ENCODE results near the gene DDX24.

The DDX24 gene

DNA sequence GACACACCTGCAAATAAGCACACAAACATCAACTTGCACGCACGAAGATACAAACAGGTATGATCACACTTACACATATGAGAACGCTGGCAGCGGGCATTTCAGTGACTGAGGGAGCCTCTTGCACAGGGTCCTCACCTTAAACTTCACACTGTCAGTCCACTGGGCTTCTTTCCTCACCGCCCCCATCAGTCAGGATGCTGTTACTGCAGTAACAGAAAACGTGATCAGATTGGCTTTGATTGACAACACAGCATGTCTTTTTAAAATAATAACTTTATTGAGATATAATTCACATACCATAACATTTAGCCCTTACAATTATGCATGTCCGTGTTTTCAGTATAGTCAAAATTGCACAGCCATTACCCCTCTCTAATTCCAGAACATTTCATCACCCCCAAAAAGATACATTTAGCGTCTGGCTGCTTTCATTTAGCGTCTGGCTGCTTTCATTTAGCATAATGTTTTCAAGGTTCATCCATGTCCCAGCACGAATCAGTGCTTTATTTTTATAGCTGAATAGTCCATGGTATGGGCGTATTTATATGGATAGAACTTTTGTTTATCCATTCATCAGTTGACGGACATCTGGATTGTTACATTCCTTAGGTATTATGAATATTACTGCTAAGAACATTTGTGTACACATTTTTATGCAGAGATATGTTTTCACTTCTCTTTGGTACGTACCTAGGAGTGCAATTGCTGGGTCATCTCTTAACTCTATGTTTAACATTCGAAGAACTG is 75.5 kb downstream of the DDX24 start:
- peak in 1 of 2 donors; percentile 29 for DNase-seq

DNA sequence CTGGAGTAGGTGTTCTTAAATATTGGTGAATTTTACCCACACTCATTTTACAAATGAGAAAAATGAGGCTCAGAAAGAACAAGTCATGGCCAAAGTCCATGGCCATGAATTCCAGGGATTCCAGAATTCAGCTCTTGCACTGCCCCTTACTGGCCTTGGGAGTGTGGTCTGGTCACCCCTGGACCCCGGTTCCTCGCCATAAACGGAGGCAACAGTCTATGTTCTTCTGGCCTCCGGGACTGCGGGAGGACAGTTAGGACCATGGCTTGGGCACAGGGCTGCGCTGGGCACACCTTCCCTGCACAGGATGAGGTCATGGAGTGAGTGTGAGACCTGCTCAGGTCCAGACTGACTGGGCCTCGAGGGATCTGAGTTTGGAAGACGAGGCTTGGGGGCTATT is 77.0 kb downstream of the DDX24 start:
- no peak for DNase-seq

DNA sequence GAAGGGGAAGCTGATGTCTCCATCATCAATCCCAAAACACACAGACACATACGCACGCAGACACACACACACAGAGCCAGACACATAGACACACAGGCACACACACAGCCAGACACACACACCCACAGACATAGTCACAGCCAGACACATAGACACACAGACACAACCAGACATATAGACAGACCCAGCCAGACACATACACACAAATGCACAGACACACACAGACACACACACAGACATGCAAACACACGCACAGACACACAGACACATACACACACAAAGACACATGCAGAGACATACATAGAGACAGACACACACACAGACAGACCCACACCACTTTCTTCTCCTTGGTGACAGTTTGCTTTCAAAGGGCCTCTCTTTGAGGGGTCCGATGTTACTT is 77.6 kb downstream of the DDX24 start:
- no peak for DNase-seq

DNA sequence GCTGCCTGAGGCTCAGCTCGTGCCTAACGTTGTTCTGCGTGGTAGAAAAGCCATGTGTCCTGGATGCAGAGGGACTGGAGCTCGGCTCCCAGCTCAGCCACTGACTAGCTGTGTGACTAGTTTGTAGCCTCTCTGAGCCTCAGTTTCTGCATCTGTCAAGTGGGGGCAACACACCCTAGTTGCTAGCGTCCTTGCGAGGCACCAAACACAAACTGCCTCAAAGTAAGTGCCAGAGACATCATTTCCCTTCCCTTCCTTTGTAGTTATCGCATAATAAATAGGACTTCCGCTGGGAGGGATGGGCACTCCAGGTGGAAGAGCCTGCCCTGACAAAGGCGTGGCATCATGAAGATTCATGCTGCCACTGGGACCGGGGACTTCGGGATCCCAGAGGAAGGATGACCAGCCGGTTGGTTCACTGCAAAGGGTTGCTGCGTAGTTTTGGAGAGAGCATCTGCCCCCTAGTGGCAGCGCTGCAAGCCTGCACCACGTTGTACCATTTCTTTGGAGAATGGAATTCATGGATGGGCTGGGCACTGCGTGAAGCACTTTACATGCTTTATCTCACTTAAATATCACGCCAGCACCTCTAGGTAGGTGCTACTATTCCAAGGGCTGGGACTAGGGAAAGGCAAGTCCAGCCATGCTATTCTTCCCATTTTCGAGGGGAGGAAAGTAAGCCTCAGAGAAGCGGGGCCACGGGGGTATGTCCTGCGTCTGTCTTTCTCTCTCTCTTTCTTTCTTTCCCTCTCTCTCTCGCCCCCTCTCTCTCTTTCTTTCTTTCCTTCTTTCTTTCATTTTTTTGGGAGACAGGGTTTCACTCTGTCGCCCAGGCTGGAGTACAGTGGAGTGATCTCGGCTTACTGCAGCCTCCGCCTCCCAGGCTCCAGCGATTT is 79.3 kb downstream of the DDX24 start:
- peak; percentile 64 to 67 for DNase-seq

DNA sequence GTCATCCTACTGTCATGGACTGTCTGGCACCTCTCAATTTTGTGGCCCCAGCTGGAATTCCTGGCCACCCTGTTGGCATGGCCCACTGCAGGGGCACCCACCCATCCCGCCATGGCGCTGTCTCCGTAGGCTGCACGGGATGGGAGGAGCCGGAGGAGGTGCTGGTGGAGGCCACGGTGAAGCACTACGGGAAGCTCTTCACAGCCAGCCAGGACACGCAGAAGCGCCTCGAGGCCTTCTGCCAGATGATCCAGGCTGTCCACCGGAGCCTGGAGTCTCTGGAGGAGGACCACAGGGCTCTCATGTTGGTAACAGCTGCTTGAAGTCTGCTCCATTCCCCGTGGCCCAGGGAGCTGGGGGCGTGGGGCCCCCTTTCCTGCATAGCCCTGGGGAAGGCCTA is 80.0 kb downstream of the DDX24 start:
- no peak for DNase-seq

DNA sequence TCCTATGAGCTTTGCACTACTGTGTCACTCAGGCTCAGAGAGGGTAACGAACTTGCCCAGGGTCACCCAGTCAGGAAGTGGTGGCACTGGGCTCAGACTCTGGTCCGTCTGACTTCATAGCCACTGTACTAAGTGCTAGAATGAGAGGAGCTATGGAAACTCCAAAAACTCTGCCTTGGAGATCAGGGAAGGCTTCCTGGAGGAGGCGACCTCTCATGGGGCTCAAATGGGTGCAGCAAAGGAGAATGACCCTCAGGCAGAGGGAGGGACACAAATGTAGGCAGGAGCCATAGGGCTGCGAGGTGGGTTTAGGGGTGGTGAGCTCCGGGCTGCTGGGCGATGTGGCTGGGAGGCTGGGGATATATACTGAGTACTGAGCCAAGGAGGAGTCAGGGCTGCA is 80.7 kb downstream of the DDX24 start:
- DNase-seq, result no peak

DNA sequence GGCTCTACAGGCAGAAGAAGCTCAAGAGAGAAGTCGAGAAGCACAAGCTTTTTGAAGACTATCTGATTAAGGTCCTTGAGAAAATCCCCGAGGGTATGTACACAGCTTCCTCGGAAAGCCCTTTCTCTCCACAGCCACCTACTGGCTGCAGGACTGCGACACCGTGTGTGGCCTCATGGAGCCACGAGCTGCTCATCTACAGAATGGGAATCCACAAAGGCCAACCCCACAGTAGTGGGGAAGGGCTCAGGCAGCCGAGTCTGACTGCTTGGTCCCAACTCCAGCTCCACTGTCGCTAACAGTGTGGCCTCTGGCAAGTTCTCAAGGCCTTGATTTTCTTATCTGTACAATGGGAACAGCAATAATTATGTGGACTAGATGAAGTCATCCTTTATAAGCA is 81.4 kb downstream of the DDX24 start:
- DNase-seq, result no peak

DNA sequence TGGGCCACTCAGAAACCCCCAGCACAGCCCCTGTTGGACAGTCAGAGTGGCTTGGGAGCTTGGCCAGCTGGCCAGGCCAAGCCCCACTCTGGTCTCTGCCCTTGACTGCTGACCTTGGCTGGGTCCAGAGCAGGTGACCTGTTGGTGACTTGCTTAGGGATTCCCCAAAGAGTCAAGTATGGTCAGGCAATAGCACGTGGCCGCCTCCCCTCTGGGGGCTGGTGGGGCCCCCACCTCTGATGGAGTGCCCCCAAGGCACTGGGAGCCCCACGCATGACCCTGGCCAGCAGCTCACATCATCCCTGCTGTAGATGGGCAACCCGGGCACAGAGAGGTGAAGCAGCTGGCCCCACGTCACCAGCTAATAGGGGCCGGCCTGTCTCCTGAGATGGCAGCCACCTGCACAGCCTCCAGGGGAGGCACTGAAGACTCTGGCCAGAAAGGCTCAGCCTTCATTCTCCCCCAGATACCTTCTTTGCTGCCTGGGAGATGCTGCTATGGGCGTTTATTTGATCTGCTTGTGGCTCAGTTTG is 82.1 kb downstream of the DDX24 start:
- no peak for DNase-seq

Data from CD4-positive, alpha-beta T cell treated with Interleukin-4 for 1 hour (primary cell).